Esophagus squamous epithelium (tissue), 5 donors: ENCODE measurements around the gene DYNLRB1. TPM values are rescaled to one million over a fixed set of nuclear protein-coding genes. Genes with fewer than 3 reads are reported as not detected.

Experiments
- DNase-seq: peaks from one replicate; lab custom pipeline; 2025; lab: John Stamatoyannopoulos, UW
- H3K27ac ChIP-seq, 4 donors: fragments of 200-600 bp; sonication (generic); one replicate each; pipeline ENCODE4 v1.5.1; 2016 to 2019; ENCODE audit warnings: mild to moderate bottlenecking in 1 of 4
- H3K27me3 ChIP-seq, 4 donors: fragments of 200-600 bp; sonication (generic); 1 replicate in 3 of 4; 2 replicates in 1 of 4; pipeline versions ENCODE4 v1.5.1 to v1.6.0; 2017 to 2021; ENCODE audit warnings: antibody characterized with exemption in 1 of 4
- H3K36me3 ChIP-seq, 3 donors: fragments of 200-600 bp; sonication (generic); one replicate each; pipeline ENCODE4 v1.5.1; 2016 to 2019
- H3K4me1 ChIP-seq, 3 donors: fragments of 200-600 bp; sonication (generic); one replicate each; pipeline ENCODE4 v1.5.1; 2017 to 2019
- H3K4me3 ChIP-seq, 4 donors: fragments of 200-600 bp; sonication (generic); 1 replicate in 3 of 4; 2 replicates in 1 of 4; pipeline ENCODE4 v1.5.1; 2016 to 2019; ENCODE audit warnings: mild to moderate bottlenecking in 2 of 4, moderate library complexity in 1 of 4
- H3K9me3 ChIP-seq, 3 donors: fragments of 200-600 bp; sonication (generic); one replicate each; pipeline ENCODE4 v1.5.1; 2016 to 2019
- CTCF ChIP-seq, 6 experiments: fragments of 450-650 bp in 4 of 6; fragments of 200-600 bp in 2 of 6; sonication (generic) in 2 of 6; IDR thresholded peaks; one replicate each; pipeline ENCODE4 v1.5.1; 2016 to 2019; ENCODE audit warnings: antibody characterized with exemption in 6 of 6, mild to moderate bottlenecking in 4 of 6, moderate library complexity in 4 of 6
- POLR2A ChIP-seq, 4 donors: fragments of 450-650 bp; IDR thresholded peaks; one replicate each; pipeline ENCODE4 v1.6.1; 2017; ENCODE audit warnings: antibody characterized with exemption in 4 of 4, mild to moderate bottlenecking in 4 of 4, moderate library complexity in 3 of 4
- WGBS, 2 donors: methylation state at CpG; one replicate each; pipeline ENCODE4 v1.1.5; 2018; 5-methylcytosine and 5-hydroxymethylcytosine counted together
- intact Hi-C: fragments of 100-400 bp; cut with DNase I; formaldehyde crosslinking; loops from one replicate; pipeline ENCODE4 v1.15.0; 2022
- total RNA-seq, 4 donors: library from RNA; depleted of rRNA; stranded (reverse); fragments of >200 nt; gene quantifications; one replicate each; pipeline ENCODE4 v1.1.0, GENCODE V29; 2016
- donor health status: DM: yes; HTN: yes; CAD: no.

The DYNLRB1 gene
- total RNA-seq, 4 donors from 2014 or later, result 77.9 to 108 (median 97.2) TPM

- Histone ChIP-seq H3K27me3 (no peaks in the 10 kb centered on the region), H3K9me3 (peaks cover 0 to 3% (median 0%) of the 10 kb centered on the region in 3 donors), H3K36me3 (peaks cover under 1 to 96% (median 7%) of the 10 kb centered on the region in 3 donors), H3K4me3 (no peak overlapping the region), H3K27ac (no peak overlapping the region), H3K4me1 (no peaks in the 10 kb centered on the region)
- WGBS, 2 donors, result 86% methylated on average over 1 of the region's 1 CpG
- no peak for TF ChIP-seq CTCF (IDR thresholded peaks at IDR 0.05)
- no peak for TF ChIP-seq POLR2A (IDR thresholded peaks at IDR 0.05)
- no peak for DNase-seq
- intact Hi-C loops, result no loop called here
Measured at GRCh38 chr20:34500823-34501222, 15.4 kb upstream of the DYNLRB1 start.

- intact Hi-C loops, result no loop called here
- Histone ChIP-seq H3K9me3 (no peaks in the 10 kb centered on the region), H3K27ac (no peak overlapping the region), H3K36me3 (peaks cover 10 to 97% (median 11%) of the 10 kb centered on the region in 3 donors), H3K4me1 (no peaks in the 10 kb centered on the region), H3K27me3 (no peaks in the 10 kb centered on the region), H3K4me3 (no peak overlapping the region)
- WGBS, 2 donors, result 89 to 94% methylated on average over 3 of the region's 3 CpGs
- TF ChIP-seq POLR2A (IDR thresholded peaks at IDR 0.05), result no peak
- no peak for TF ChIP-seq CTCF (IDR thresholded peaks at IDR 0.05)
- no peak for DNase-seq
Measured at GRCh38 chr20:34506480-34506879, 9.7 kb upstream of the DYNLRB1 start.

- no peaks in the 10 kb centered on the region for H3K9me3 ChIP-seq
- intact Hi-C loops, result no loop called here
- no peak overlapping the region for H3K27ac ChIP-seq
- DNase-seq, result no peak
- WGBS, 2 donors, result 73 to 88% methylated on average over 4 of the region's 4 CpGs
- no peaks in the 10 kb centered on the region for H3K27me3 ChIP-seq
- no peak for TF ChIP-seq CTCF (IDR thresholded peaks at IDR 0.05)
- TF ChIP-seq POLR2A (IDR thresholded peaks at IDR 0.05), result no peak
- peaks cover 0 to 5% (median 5%) of the 10 kb centered on the region in 3 donors for H3K4me1 ChIP-seq
- H3K4me3 ChIP-seq, result no peak overlapping the region
- H3K36me3 ChIP-seq, result peaks cover 10 to 94% (median 11%) of the 10 kb centered on the region in 3 donors
Measured at GRCh38 chr20:34507702-34508413, 8.4 kb upstream of the DYNLRB1 start.

GRCh38 chr20:34510575-34510974 lies 5.6 kb upstream of the DYNLRB1 start:
- intact Hi-C loops, result no loop called here
- Histone ChIP-seq H3K27ac (no peak overlapping the region), H3K9me3 (no peaks in the 10 kb centered on the region), H3K36me3 (peaks cover 4 to 69% (median 10%) of the 10 kb centered on the region in 3 donors), H3K27me3 (no peaks in the 10 kb centered on the region), H3K4me1 (peaks cover 0 to 32% (median 11%) of the 10 kb centered on the region in 3 donors), H3K4me3 (no peak overlapping the region)
- 92 to 100% methylated on average over 1 of the region's 1 CpG for WGBS, 2 donors
- no peak for TF ChIP-seq POLR2A (IDR thresholded peaks at IDR 0.05)
- TF ChIP-seq CTCF (IDR thresholded peaks at IDR 0.05), result no peak
- DNase-seq, result no peak

- Histone ChIP-seq H3K9me3 (no peaks in the 10 kb centered on the region), H3K36me3 (peaks cover 0 to 56% (median 4%) of the 10 kb centered on the region in 3 donors), H3K27ac (no peak overlapping the region), H3K4me1 (peaks cover 0 to 38% (median 11%) of the 10 kb centered on the region in 3 donors), H3K27me3 (no peaks in the 10 kb centered on the region), H3K4me3 (no peak overlapping the region)
- TF ChIP-seq POLR2A (IDR thresholded peaks at IDR 0.05) (no peak), CTCF (IDR thresholded peaks at IDR 0.05) (no peak)
- no peak for DNase-seq
- intact Hi-C loops, result no loop called here
- 67 to 93% methylated on average over 3 of the region's 3 CpGs for WGBS, 2 donors
Measured at GRCh38 chr20:34511891-34512265, 4.3 kb upstream of the DYNLRB1 start.
